HCT116 (cell line): Measurements from ENCODE around the gene FAXDC2. TPM values are rescaled to one million over a fixed set of nuclear protein-coding genes. Genes with fewer than 3 reads are reported as not detected.

Experiments
- ATAC-seq: fragments of 200-7000 bp; cut with Tn5 transposase; 2 replicates; pipeline ENCODE4 v1.9.1; 2020; ENCODE audit warnings: mild to moderate bottlenecking, moderate library complexity
- BruUV-seq: library from RNA; stranded (reverse); fragments of 400-500 nt; replicated peaks from 2 replicates; lab custom pipeline; 2021; lab: Mats Ljungman, UMichigan
- CTCF ChIA-PET: fragments of 300-600 bp; sonication (Branson Sonifier 250); formaldehyde crosslinking; loops from one replicate; lab custom pipeline; 2021; ENCODE audit warnings: antibody characterized with exemption; lab: Charles Lee
- POLR2A ChIA-PET: fragments of 300-600, 350-600 bp; sonication (Branson Sonifier 250); formaldehyde crosslinking; loops from one replicate; lab custom pipeline; 2021; ENCODE audit warnings: antibody characterized with exemption; lab: Charles Lee
- RAD21 ChIA-PET, 2 experiments: fragments of 300-600 bp; sonication (Branson Sonifier 250); formaldehyde crosslinking; loops; one replicate each; lab custom pipeline; 2023; ENCODE audit warnings: low total read pairs in 2 of 2; ENCODE audit not compliant: uncharacterized antibody in 2 of 2, unreplicated experiment in 2 of 2, low non-redundant PET in 1 of 2; lab: Charles Lee
- DNase-seq: peaks from one replicate; pipeline ENCODE4 v3.0.0-alpha.2; 2010; ENCODE audit warnings: low read depth, low spot score
- H2AFZ ChIP-seq: fragments of 200-600 bp; shearing (Covaris generic), sonication (generic); 2 replicates; pipeline ENCODE4 v1.6.1; 2017; ENCODE audit warnings: low read depth, mixed run types, mixed read lengths, antibody characterized with exemption, low read length; ENCODE audit not compliant: poor library complexity, severe bottlenecking
- H3K27ac ChIP-seq: 2 replicates; pipeline ENCODE4 v1.5.1; 2012; ENCODE audit warnings: low read depth, low read length
- H3K27me3 ChIP-seq: fragments of 200-600 bp; sonication (generic); 2 replicates; pipeline ENCODE4 v1.6.1; 2016; ENCODE audit warnings: mixed run types, low read length, mixed read lengths; ENCODE audit not compliant: insufficient read depth
- H3K36me3 ChIP-seq, 2 experiments: fragments of 200-500 bp in 1 of 2; fragments of 200-600 bp in 1 of 2; sonication (Bioruptor generic) in 1 of 2; sonication (generic) in 1 of 2; 2 replicates each; pipeline versions ENCODE4 v1.5.1 to v1.6.1; 2014 to 2016; ENCODE audit warnings: low read length in 2 of 2, inconsistent platforms in 1 of 2, mixed read lengths in 1 of 2, mixed run types in 1 of 2; ENCODE audit not compliant: insufficient read depth in 2 of 2, control insufficient read depth in 1 of 2
- H3K4me1 ChIP-seq, 2 experiments: fragments of 200-600 bp in 1 of 2; sonication (generic) in 1 of 2; 2 replicates each; pipeline versions ENCODE4 v1.5.1 to v1.6.1; 2012 to 2017; ENCODE audit warnings: low read length in 2 of 2, inconsistent platforms in 1 of 2, mild to moderate bottlenecking in 1 of 2, mixed read lengths in 1 of 2, mixed run types in 1 of 2, moderate library complexity in 1 of 2; ENCODE audit not compliant: insufficient read depth in 2 of 2, control insufficient read depth in 1 of 2
- H3K4me2 ChIP-seq: fragments of 200-600 bp; sonication (generic); 2 replicates; pipeline ENCODE4 v1.6.1; 2017; ENCODE audit warnings: mixed run types, low read length, mixed read lengths
- H3K4me3 ChIP-seq, 2 experiments: fragments of 200-600 bp in 1 of 2; sonication (generic) in 1 of 2; replicated peaks in 1 of 2; 2 replicates each; pipeline ENCODE4 v1.5.1; 2011 to 2016; ENCODE audit warnings: low read length in 2 of 2, control low read depth in 1 of 2, low read depth in 1 of 2, mild to moderate bottlenecking in 1 of 2, mixed read lengths in 1 of 2, mixed run types in 1 of 2
- H3K79me2 ChIP-seq: fragments of 200-600 bp; sonication (generic); 2 replicates; pipeline ENCODE4 v1.6.1; 2017; ENCODE audit warnings: mild to moderate bottlenecking, mixed run types, low read length, moderate library complexity, mixed read lengths; ENCODE audit not compliant: insufficient read depth
- H3K9ac ChIP-seq: fragments of 200-600 bp; sonication (generic); 2 replicates; pipeline ENCODE4 v1.6.1; 2016; ENCODE audit warnings: low read length, mixed read lengths
- H3K9me2 ChIP-seq: fragments of 200-600 bp; sonication (generic), shearing (Covaris generic); 2 replicates; pipeline ENCODE4 v1.6.1; 2017; ENCODE audit warnings: mixed run types, mild to moderate bottlenecking, moderate library complexity; ENCODE audit not compliant: insufficient read depth
- H3K9me3 ChIP-seq, 2 experiments: fragments of 200-500 bp in 1 of 2; fragments of 200-600 bp in 1 of 2; sonication (Bioruptor generic) in 1 of 2; sonication (generic) in 1 of 2; 2 replicates each; pipeline ENCODE4 v1.6.1; 2014 to 2017; ENCODE audit warnings: low read length in 2 of 2, mixed read lengths in 2 of 2, inconsistent platforms in 1 of 2, low read depth in 1 of 2, mild to moderate bottlenecking in 1 of 2, mixed run types in 1 of 2, moderate library complexity in 1 of 2; ENCODE audit not compliant: control insufficient read depth in 1 of 2, insufficient read depth in 1 of 2
- H4K20me1 ChIP-seq: fragments of 200-600 bp; sonication (generic), shearing (Covaris generic); 2 replicates; pipeline ENCODE4 v1.6.1; 2017; ENCODE audit warnings: mixed run types, mild to moderate bottlenecking, moderate library complexity; ENCODE audit not compliant: insufficient read depth
- CEBPB ChIP-seq: IDR thresholded peaks from 2 replicates; pipeline ENCODE4 v1.6.1; 2012; ENCODE audit warnings: low read depth
- EGR1 ChIP-seq: IDR thresholded peaks from 2 replicates; pipeline ENCODE4 v1.6.1; 2012; ENCODE audit warnings: low read depth
- EZH2phosphoT487 ChIP-seq: fragments of 200-600 bp; IDR thresholded peaks from 2 replicates; pipeline ENCODE4 v1.6.1; 2018; ENCODE audit warnings: antibody characterized with exemption, borderline replicate concordance
- JUND ChIP-seq: IDR thresholded peaks from 2 replicates; pipeline ENCODE4 v1.6.1; 2012
- RAD21 ChIP-seq: IDR thresholded peaks from 2 replicates; pipeline ENCODE4 v1.6.1; 2012; ENCODE audit warnings: low read depth, mild to moderate bottlenecking
- SIN3A ChIP-seq: IDR thresholded peaks from 2 replicates; pipeline ENCODE4 v1.6.1; 2012; ENCODE audit warnings: low read depth
- SP1 ChIP-seq: IDR thresholded peaks from 2 replicates; pipeline ENCODE4 v1.6.1; 2012; ENCODE audit warnings: low read depth
- intact Hi-C: fragments of 100-400 bp; cut with micrococcal nuclease; formaldehyde crosslinking; loops from 2 replicates; pipeline ENCODE4 v1.10.0; 2022
- total RNA-seq: library from RNA; stranded (reverse); gene quantifications from one replicate; pipeline ENCODE4 v1.2.1, GENCODE V29; 2021; ENCODE audit not compliant: unreplicated experiment
- TF ChIP-seq, protein P1 (sequence below), 3 experiments: fragments of 200-600 bp in 1 of 3; sonication (generic) in 1 of 3; IDR thresholded peaks in 2 of 3; conservative IDR thresholded peaks in 1 of 3; 2 replicates each; pipeline ENCODE4 v1.5.1; 2012 to 2017; ENCODE audit warnings: low read depth in 2 of 3, low read length in 2 of 3, antibody characterized with exemption in 1 of 3, borderline replicate concordance in 1 of 3, control low read depth in 1 of 3, mild to moderate bottlenecking in 1 of 3, mixed read lengths in 1 of 3, mixed run types in 1 of 3, moderate library complexity in 1 of 3; ENCODE audit not compliant: insufficient read depth in 1 of 3
- TF ChIP-seq, protein P2 (sequence below): IDR thresholded peaks from 2 replicates; pipeline ENCODE4 v1.6.1; 2012

FAXDC2 gene
- total RNA-seq, 1 experiment from 2014 or later: 0.22 TPM

DNA sequence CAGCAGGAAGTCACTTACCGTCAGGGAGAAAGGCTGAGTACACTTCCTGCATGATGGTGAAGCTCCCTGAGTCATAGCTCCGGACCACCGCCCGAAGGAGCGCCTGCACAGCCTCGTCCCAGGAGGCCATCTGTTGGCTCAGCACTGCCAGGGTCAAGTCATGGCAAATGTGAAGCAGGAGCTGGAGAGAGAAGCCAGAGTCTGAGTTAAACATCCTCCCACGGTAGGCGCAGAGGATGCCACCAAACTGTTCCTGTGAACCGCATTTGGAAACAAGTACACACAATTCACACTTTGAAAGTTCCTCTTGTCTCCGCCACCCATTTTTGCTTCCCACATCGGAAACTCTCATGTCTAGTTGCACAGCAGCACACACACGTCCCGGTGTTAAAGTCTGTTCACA, 42.0 kb upstream of the FAXDC2 start:
- no peak for TF ChIP-seq CEBPB
- no peak for TF ChIP-seq SP1
- no peak for TF ChIP-seq EZH2phosphoT487
- Histone ChIP-seq H3K9ac (no peak overlapping the region), H3K27me3 (no peaks in the 10 kb centered on the region), H3K4me1 (no peaks in the 10 kb centered on the region), H3K36me3 (peaks cover 44 to 67% of the 10 kb centered on the region in 2 experiments), H3K79me2 (no peaks in the 10 kb centered on the region), H4K20me1 (no peaks in the 10 kb centered on the region), H3K9me2 (no peaks in the 10 kb centered on the region), H3K4me3 (no peak overlapping the region), H3K4me2 (no peak overlapping the region), H3K27ac (no peak overlapping the region), H3K9me3 (no peaks in the 10 kb centered on the region), H2AFZ (no peak overlapping the region)
- intact Hi-C loops: no loop called here
- no peak for ATAC-seq
- DNase-seq: no peak
- no TSS peak for BruUV-seq
- POLR2A ChIA-PET: no interaction called here
- RAD21 ChIA-PET: no interaction called here
- CTCF ChIA-PET: no interaction called here

DNA sequence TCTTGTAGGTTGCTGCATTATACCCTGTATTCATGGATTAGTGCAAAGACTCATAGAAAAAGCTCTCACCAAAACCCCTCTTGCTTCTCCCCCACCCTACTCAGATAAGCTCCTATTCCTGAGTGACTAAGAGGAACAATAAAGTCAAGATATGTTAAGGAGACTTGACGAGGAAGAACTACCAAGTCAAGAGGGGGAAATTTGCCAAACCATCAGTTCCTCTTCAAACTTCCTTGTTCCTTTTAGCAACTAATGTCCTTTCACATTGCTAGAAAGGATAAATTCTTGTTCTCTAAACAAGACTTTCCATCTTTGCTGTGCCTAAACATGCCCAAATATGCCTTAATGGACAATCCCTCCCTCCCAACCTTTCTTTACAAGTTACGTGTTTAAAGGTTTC, 35.0 kb upstream of the FAXDC2 start:
- intact Hi-C loops: no loop called here
- Histone ChIP-seq H3K27ac (no peak overlapping the region), H3K79me2 (no peaks in the 10 kb centered on the region), H2AFZ (no peak overlapping the region), H3K27me3 (no peaks in the 10 kb centered on the region), H3K4me1 (no peaks in the 10 kb centered on the region), H3K9ac (no peak overlapping the region), H3K36me3 (peaks cover 25 to 53% of the 10 kb centered on the region in 2 experiments; a peak in 3 of 4 replicates), H3K4me3 (no peak overlapping the region), H4K20me1 (no peaks in the 10 kb centered on the region), H3K4me2 (no peak overlapping the region), H3K9me3 (peaks cover 5 to 16% of the 10 kb centered on the region in 2 experiments; a peak in 3 of 4 replicates), H3K9me2 (no peaks in the 10 kb centered on the region)
- DNase-seq: no peak
- no peak for TF ChIP-seq SP1
- no peak for TF ChIP-seq RAD21
- TF ChIP-seq JUND: no peak
- TF ChIP-seq EZH2phosphoT487: no peak
- TF ChIP-seq, protein P1, sequence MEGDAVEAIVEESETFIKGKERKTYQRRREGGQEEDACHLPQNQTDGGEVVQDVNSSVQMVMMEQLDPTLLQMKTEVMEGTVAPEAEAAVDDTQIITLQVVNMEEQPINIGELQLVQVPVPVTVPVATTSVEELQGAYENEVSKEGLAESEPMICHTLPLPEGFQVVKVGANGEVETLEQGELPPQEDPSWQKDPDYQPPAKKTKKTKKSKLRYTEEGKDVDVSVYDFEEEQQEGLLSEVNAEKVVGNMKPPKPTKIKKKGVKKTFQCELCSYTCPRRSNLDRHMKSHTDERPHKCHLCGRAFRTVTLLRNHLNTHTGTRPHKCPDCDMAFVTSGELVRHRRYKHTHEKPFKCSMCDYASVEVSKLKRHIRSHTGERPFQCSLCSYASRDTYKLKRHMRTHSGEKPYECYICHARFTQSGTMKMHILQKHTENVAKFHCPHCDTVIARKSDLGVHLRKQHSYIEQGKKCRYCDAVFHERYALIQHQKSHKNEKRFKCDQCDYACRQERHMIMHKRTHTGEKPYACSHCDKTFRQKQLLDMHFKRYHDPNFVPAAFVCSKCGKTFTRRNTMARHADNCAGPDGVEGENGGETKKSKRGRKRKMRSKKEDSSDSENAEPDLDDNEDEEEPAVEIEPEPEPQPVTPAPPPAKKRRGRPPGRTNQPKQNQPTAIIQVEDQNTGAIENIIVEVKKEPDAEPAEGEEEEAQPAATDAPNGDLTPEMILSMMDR (IDR thresholded peaks at IDR 0.05 in 2 of 3, conservative IDR thresholded peaks at IDR 0.05 in 1 of 3; ENCODE audit: borderline replicate concordance in 1 of 3, insufficient read depth in 1 of 3, low read depth in 2 of 3, low read length in 2 of 3): no peak
- no peak for TF ChIP-seq SIN3A
- TF ChIP-seq, protein P2, sequence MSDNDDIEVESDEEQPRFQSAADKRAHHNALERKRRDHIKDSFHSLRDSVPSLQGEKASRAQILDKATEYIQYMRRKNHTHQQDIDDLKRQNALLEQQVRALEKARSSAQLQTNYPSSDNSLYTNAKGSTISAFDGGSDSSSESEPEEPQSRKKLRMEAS: no peak
- TF ChIP-seq EGR1: no peak
- no TSS peak for BruUV-seq
- ChIA-PET CTCF (no interaction called here), POLR2A (no interaction called here), RAD21 (no interaction called here)
- ATAC-seq: no peak
